GM12872 (cell line): ENCODE measurements around the gene TMEM273.

Experiments used
- CTCF ChIP-seq: IDR thresholded peaks from 3 replicates; pipeline ENCODE4 v1.5.1; 2011; ENCODE audit warnings: low read depth, mild to moderate bottlenecking, low read length, moderate library complexity; ENCODE audit not compliant: insufficient read depth

The TMEM273 gene

GRCh38 chr10:49175587-49176309, 12.4 kb downstream of the TMEM273 start:
- no peak for TF ChIP-seq CTCF

- no peak for TF ChIP-seq CTCF
These were observed 13.2 kb downstream of the TMEM273 start for GRCh38 chr10:49174926-49175500.

- TF ChIP-seq CTCF: no peak
These were observed 13.8 kb downstream of the TMEM273 start for GRCh38 chr10:49174261-49174925.

GRCh38 chr10:49173853-49174252, 14.3 kb downstream of the TMEM273 start:
- no peak for TF ChIP-seq CTCF

GRCh38 chr10:49173201-49173772, 14.9 kb downstream of the TMEM273 start:
- TF ChIP-seq CTCF: no peak

- TF ChIP-seq CTCF: no peak
These were observed 15.4 kb downstream of the TMEM273 start for GRCh38 chr10:49172777-49173132.

GRCh38 chr10:49172061-49172776, 16.0 kb downstream of the TMEM273 start:
- TF ChIP-seq CTCF: no peak
